HepG2 (cell line): ENCODE data around the gene POLR1G. TPM values are rescaled to one million over a fixed set of nuclear protein-coding genes. Genes with fewer than 3 reads are reported as not detected.
A peak's percentile ranks its signal among the peaks of the same experiment; 100 is the strongest.

Source experiments
- ATAC-seq: fragments of 200-7000 bp; cut with Tn5 transposase; 3 replicates; pipeline ENCODE4 v1.9.1; 2020; ENCODE audit warnings: mild to moderate bottlenecking, moderate library complexity
- BruUV-seq: library from RNA; stranded (reverse); fragments of 400-500 nt; replicated peaks from 2 replicates; lab custom pipeline; 2021; lab: Mats Ljungman, UMichigan
- CTCF ChIA-PET: fragments of 300-600 bp; formaldehyde crosslinking; extraction: SDS; loops from one replicate; lab custom pipeline; 2021; ENCODE audit warnings: low total read pairs, inconsistent platforms, low intra/inter-chr PET ratio; lab: Yijun Ruan, JAX
- POLR2A ChIA-PET: fragments of 350-600 bp; sonication (Branson Sonifier 250); formaldehyde crosslinking; loops from one replicate; lab custom pipeline; 2020; ENCODE audit warnings: antibody characterized with exemption, inconsistent platforms; lab: Yijun Ruan, JAX
- DNase-seq: peaks from one replicate; pipeline ENCODE4 v3.0.0-alpha.2; 2015; ENCODE audit warnings: low spot score
- FAIRE-seq: peaks from 3 replicates; lab custom pipeline; 2011; peaks lifted over from hg19 to GRCh38; lab: Jason Lieb, UNC
- H2AFZ ChIP-seq: one replicate; pipeline ENCODE4 v1.6.1; 2011; ENCODE audit warnings: low read length, inconsistent platforms
- H3K27ac ChIP-seq: fragments of 300-600 bp; 3 replicates; pipeline ENCODE4 v1.8.0; 2011; ENCODE audit warnings: mixed run types, mild to moderate bottlenecking, mixed read lengths, low read length, inconsistent platforms; ENCODE audit not compliant: insufficient read depth; ENCODE audit errors: extremely low read length
- H3K27me3 ChIP-seq, 2 experiments: fragments of 200-600 bp in 1 of 2; 2 replicates in 1 of 2; 3 replicates in 1 of 2; pipeline versions ENCODE4 v1.6.0 to v1.8.0; 2011; ENCODE audit warnings: low read length in 2 of 2, mild to moderate bottlenecking in 2 of 2, moderate library complexity in 2 of 2, inconsistent platforms in 1 of 2; ENCODE audit not compliant: insufficient read depth in 2 of 2, control insufficient read depth in 1 of 2
- H3K36me3 ChIP-seq, 2 experiments: fragments of 200-600 bp in 1 of 2; replicated peaks in 1 of 2; 2 replicates in 1 of 2; 3 replicates in 1 of 2; pipeline versions ENCODE4 v1.5.1 to v1.8.0; 2011; ENCODE audit warnings: low read length in 2 of 2, inconsistent platforms in 1 of 2; ENCODE audit not compliant: insufficient read depth in 2 of 2, control insufficient read depth in 1 of 2
- H3K4me1 ChIP-seq: 2 replicates; pipeline ENCODE4 v1.5.1; 2012; ENCODE audit warnings: low read length, inconsistent platforms; ENCODE audit not compliant: insufficient read depth
- H3K4me2 ChIP-seq: 2 replicates; pipeline ENCODE4 v1.6.0; 2011; ENCODE audit warnings: low read depth, low read length, inconsistent platforms
- H3K4me3 ChIP-seq, 3 experiments: fragments of 200-600 bp in 1 of 3; sonication (generic), shearing (Covaris generic) in 1 of 3; replicated peaks in 1 of 3; 2 replicates each; pipeline ENCODE4 v1.5.1; 2011 to 2016; ENCODE audit warnings: low read length in 3 of 3, inconsistent platforms in 2 of 3, low read depth in 2 of 3, mild to moderate bottlenecking in 2 of 3, control low read depth in 1 of 3, mixed read lengths in 1 of 3; ENCODE audit not compliant: insufficient read depth in 1 of 3
- H3K79me2 ChIP-seq: one replicate; pipeline ENCODE4 v1.6.1; 2011; ENCODE audit warnings: low read length, inconsistent platforms; ENCODE audit not compliant: insufficient read depth
- H3K9ac ChIP-seq: 2 replicates; pipeline ENCODE4 v1.6.0; 2011; ENCODE audit warnings: mild to moderate bottlenecking, low read depth, low read length, inconsistent platforms; ENCODE audit not compliant: insufficient read depth
- H3K9me3 ChIP-seq: 2 replicates; pipeline ENCODE4 v1.5.1; 2012; ENCODE audit warnings: mild to moderate bottlenecking, low read length
- H4K20me1 ChIP-seq: 2 replicates; pipeline ENCODE4 v1.6.0; 2011; ENCODE audit warnings: inconsistent platforms, mild to moderate bottlenecking, low read length, moderate library complexity; ENCODE audit not compliant: insufficient read depth
- AGO1 ChIP-seq: fragments of 200-400 bp; formaldehyde crosslinking; IDR thresholded peaks from 2 replicates; pipeline ENCODE4 v1.6.1; 2017; ENCODE audit warnings: mild to moderate bottlenecking, low read depth, low read length, moderate library complexity; ENCODE audit not compliant: poor library complexity, severe bottlenecking
- AGO2 ChIP-seq: fragments of 200-400 bp; formaldehyde crosslinking; optimal IDR thresholded peaks from 2 replicates; pipeline ENCODE3; 2017; ENCODE audit warnings: mild to moderate bottlenecking, low read depth, low read length, moderate library complexity
- ARID4A ChIP-seq: sonication (generic); formaldehyde crosslinking; IDR thresholded peaks from 2 replicates; pipeline ENCODE4 v1.5.0; 2020; ENCODE audit warnings: mild to moderate bottlenecking, missing genetic modification reagents, borderline replicate concordance
- HMG20B ChIP-seq: conservative IDR thresholded peaks from 2 replicates; pipeline ENCODE4 v1.6.1; 2016; ENCODE audit warnings: missing genetic modification reagents, missing compliant biosample characterization
- MZF1 ChIP-seq: sonication (generic); formaldehyde crosslinking; IDR thresholded peaks from 2 replicates; pipeline ENCODE4 v1.8.1; 2023; ENCODE audit warnings: mild to moderate bottlenecking, missing genetic modification reagents, borderline replicate concordance
- NPAS2 ChIP-seq: sonication (generic); formaldehyde crosslinking; IDR thresholded peaks from 2 replicates; pipeline ENCODE4 v1.8.0; 2022; ENCODE audit warnings: mild to moderate bottlenecking, missing genetic modification reagents, borderline replicate concordance
- NR1H2 ChIP-seq: sonication (generic); formaldehyde crosslinking; IDR thresholded peaks from 2 replicates; pipeline ENCODE4 v1.8.1; 2022; ENCODE audit warnings: low read depth, missing genetic modification reagents, borderline replicate concordance
- POLR2G ChIP-seq: fragments of 200-400 bp; formaldehyde crosslinking; IDR thresholded peaks from 2 replicates; pipeline ENCODE4 v1.6.1; 2018; ENCODE audit warnings: mild to moderate bottlenecking, low read depth, low read length, moderate library complexity
- ZFP82 ChIP-seq: sonication (generic); formaldehyde crosslinking; IDR thresholded peaks from 2 replicates; pipeline ENCODE4 v1.5.1; 2020; ENCODE audit warnings: mild to moderate bottlenecking, missing genetic modification reagents, borderline replicate concordance
- ZNF556 ChIP-seq: sonication (generic); formaldehyde crosslinking; IDR thresholded peaks from 2 replicates; pipeline ENCODE4 v1.4.0; 2020; ENCODE audit warnings: mild to moderate bottlenecking, missing genetic modification reagents, borderline replicate concordance
- ZNF841 ChIP-seq: sonication (generic); formaldehyde crosslinking; IDR thresholded peaks from 2 replicates; pipeline ENCODE4 v1.8.1; 2023; ENCODE audit warnings: missing genetic modification reagents, borderline replicate concordance
- WGBS: methylation state at CpG from one replicate; pipeline ENCODE4 v1.1.6; 2017; ENCODE audit warnings: low lambda C conversion rate; 5-methylcytosine and 5-hydroxymethylcytosine counted together
- in situ Hi-C: cut with HindIII; loops from 2 replicates; pipeline ENCODE4 v1.10.0; 2017; ENCODE audit warnings: low pct_unique_long_range_greater_than_20kb; ENCODE audit not compliant: extremely low pct_ligation_motif_present
- intact Hi-C: fragments of 100-400 bp; cut with micrococcal nuclease; formaldehyde crosslinking; loops from one replicate; pipeline ENCODE4 v1.10.0; 2022; ENCODE audit not compliant: unreplicated experiment
- polyA plus RNA-seq, 8 experiments: library from polyadenylated mRNA; depleted of rRNA in 3 of 8; stranded (reverse) in 7 of 8; unstranded in 1 of 8; fragments of >200 nt; fragmentation: Illumina TruSeq in 4 of 8; extraction: Trizol in 4 of 8; gene quantifications; 2 replicates each; pipeline versions ENCODE4 v1.2.1 to v1.2.3, GENCODE V29; 2011 to 2016; ENCODE audit warnings: low read depth in 4 of 8, missing spikeins in 1 of 8, mixed read lengths in 1 of 8; ENCODE audit not compliant: insufficient read depth in 1 of 8
- total RNA-seq, 5 experiments: library from RNA; depleted of rRNA; stranded (reverse); fragments of >200 nt; fragmentation: Illumina TruSeq; extraction: Trizol; gene quantifications; 2 replicates each; pipeline ENCODE4 v1.2.3, GENCODE V29; 2016; ENCODE audit warnings: low read depth in 1 of 5
- TF ChIP-seq, protein P1 (sequence below): sonication (generic); formaldehyde crosslinking; IDR thresholded peaks from 2 replicates; pipeline ENCODE4 v1.5.0; 2020; ENCODE audit warnings: missing genetic modification reagents, mild to moderate bottlenecking, borderline replicate concordance

POLR1G gene
- total and polyA plus RNA-seq, 2 of the 13 experiments (the other 11 are each of a cell fraction or from before 2014, with no cell fraction given) = 3.5 to 20.8 TPM

GRCh38 chr19:45382426-45382825 is 24.0 kb upstream of the POLR1G start:
- 94% methylated on average over 28 of the region's 29 CpGs for WGBS
- Histone ChIP-seq H3K9ac (no peak overlapping the region), H3K79me2 (no peaks in the 10 kb centered on the region), H3K36me3 (no peaks in the 10 kb centered on the region), H2AFZ (no peak overlapping the region), H3K27me3 (no peaks in the 10 kb centered on the region), H3K4me3 (no peak overlapping the region), H3K4me1 (no peaks in the 10 kb centered on the region), H3K27ac (no peak overlapping the region), H4K20me1 (no peaks in the 10 kb centered on the region), H3K9me3 (no peaks in the 10 kb centered on the region), H3K4me2 (no peak overlapping the region)
- in situ Hi-C loops = no loop called here
- DNase-seq = no peak
- no peak; the same call in 2 of the 3 replicates for ATAC-seq
- POLR2A ChIA-PET = no interaction called here
- CTCF ChIA-PET = no interaction called here
- BruUV-seq = no TSS peak
- intact Hi-C loops = no loop called here
- FAIRE-seq = no peak
- TF ChIP-seq NR1H2 (CRISPR knock-in tag) (no peak), ZNF841 (CRISPR knock-in tag) (no peak), NPAS2 (CRISPR knock-in tag) (no peak), AGO1 (peak; percentile 27)

DNA sequence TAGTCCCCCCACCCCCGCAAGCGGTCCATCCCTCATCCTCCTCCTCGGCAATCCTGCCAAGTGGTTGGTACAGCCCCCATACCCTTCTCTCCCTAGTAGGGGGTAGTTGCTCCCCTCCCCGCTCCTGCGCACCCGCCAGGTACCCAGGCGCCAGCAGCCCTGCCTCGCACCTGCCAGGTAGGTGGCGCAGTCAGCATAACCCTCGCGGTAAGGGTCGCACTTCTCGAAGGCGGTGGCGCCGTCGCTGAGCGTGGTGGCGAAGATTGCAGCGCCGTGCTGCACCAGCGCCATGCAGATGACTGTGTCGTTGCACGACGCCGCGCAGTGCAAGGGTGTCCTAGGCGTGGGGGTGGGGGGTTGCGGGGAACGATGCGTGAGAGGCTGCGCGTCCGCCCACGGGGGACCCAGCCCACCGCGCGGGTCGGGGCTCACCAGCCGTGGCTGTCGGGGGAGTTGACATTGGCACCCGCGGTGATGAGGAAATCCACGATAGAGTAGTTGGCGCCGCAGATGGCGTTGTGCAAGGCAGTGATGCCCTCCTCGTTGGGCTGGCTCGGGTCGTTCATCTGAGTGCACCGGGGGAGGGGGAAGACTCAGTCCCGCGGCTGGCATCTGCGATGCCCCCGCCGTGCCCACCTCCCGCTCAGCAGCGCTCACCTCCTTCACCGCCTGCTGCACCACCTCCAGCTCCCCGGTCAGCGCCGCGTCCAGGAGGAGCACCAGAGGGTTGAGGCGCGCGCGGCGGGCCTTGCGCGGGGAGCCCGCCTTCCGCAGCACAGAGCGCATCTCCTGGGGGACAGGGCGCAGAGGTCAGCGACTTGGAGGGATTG is 20.8 kb upstream of the POLR1G start:
- no peak overlapping the region for H3K9ac ChIP-seq
- in situ Hi-C loops (no loop called here), intact Hi-C loops (no loop called here)
- H3K36me3 ChIP-seq = no peaks in the 10 kb centered on the region
- H3K4me2 ChIP-seq = no peak overlapping the region
- FAIRE-seq (no peak), ATAC-seq (no peak), DNase-seq (no peak)
- H4K20me1 ChIP-seq = no peaks in the 10 kb centered on the region
- no peaks in the 10 kb centered on the region for H3K27me3 ChIP-seq
- ChIA-PET CTCF (no interaction called here), POLR2A (no interaction called here)
- no peak overlapping the region for H3K27ac ChIP-seq
- no peaks in the 10 kb centered on the region for H3K4me1 ChIP-seq
- H3K4me3 ChIP-seq = no peak overlapping the region
- H3K79me2 ChIP-seq = no peaks in the 10 kb centered on the region
- WGBS = 91% methylated on average over 52 of the region's 75 CpGs
- no TSS peak for BruUV-seq
- H2AFZ ChIP-seq = no peak overlapping the region
- H3K9me3 ChIP-seq = no peaks in the 10 kb centered on the region
- TF ChIP-seq MZF1 = no peak
- no peak for TF ChIP-seq ZNF556 (CRISPR knock-in tag)
- no peak for TF ChIP-seq ZFP82 (CRISPR knock-in tag)
- TF ChIP-seq ARID4A = no peak
- peak; percentile 70 for TF ChIP-seq AGO2
- TF ChIP-seq HMG20B (CRISPR knock-in tag) = no peak
- TF ChIP-seq, protein P1, sequence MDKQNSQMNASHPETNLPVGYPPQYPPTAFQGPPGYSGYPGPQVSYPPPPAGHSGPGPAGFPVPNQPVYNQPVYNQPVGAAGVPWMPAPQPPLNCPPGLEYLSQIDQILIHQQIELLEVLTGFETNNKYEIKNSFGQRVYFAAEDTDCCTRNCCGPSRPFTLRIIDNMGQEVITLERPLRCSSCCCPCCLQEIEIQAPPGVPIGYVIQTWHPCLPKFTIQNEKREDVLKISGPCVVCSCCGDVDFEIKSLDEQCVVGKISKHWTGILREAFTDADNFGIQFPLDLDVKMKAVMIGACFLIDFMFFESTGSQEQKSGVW = no peak
- 0 out of 2 replicates have a peak, but pooled peaks have one; percentile 23 for TF ChIP-seq POLR2G
